ENCODE data around the gene RASGRF2.

DNA sequence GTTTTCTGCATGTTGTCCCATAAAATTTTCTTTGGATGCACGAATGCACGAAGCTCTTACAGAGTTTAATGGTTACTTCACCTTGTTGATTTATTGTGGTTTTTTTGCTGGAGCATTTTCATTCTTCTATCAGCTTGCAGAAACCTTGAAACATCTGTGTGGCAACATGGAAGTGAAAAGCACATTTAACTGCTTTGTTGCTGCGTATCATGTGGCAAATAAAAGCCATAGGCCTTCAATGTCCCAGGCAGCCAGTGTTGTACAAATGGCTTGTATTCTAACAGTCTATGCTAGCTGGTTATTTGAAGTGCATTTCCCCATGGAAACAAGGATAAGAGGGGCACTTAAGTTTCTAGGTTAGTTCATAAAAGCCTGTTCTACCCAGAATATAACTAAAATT, 42.5 kb upstream of the RASGRF2 start:
- TF ChIP-seq POLR2A (IDR thresholded peaks at IDR 0.05) = no peak
- TF ChIP-seq CTCF (IDR thresholded peaks at IDR 0.05) = no peak
